ENCODE results near the gene AP1M2. TPM values are rescaled to one million over a fixed set of nuclear protein-coding genes. Genes with fewer than 3 reads are reported as not detected.

Gene AP1M2
- total and polyA plus RNA-seq, 2 donors (not counting 3 experiments of a cell fraction or from before 2014, with no cell fraction given): 0.19 TPM; not detected in 1

DNA sequence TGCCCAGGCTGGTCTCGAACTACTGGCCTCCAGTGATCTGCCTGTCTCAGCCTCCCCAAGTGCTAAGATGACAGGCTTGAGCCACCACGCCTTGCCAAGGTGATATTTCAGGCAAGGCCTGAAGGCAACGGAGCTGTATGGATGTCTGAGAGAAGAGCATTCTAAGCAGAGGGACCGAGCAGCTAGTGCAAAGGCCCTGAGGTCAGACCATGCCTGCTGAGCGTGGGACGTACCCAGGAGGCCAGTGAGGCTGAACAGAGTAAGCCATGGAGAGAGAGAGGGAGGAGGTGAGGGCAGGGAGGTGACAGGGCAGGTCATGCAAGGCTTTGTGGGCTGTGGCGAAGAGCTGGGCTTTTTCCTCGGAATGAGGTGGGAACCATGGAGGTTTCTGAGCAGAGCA, 34.9 kb upstream of the AP1M2 start:
- TF ChIP-seq MYC (IDR thresholded peaks at IDR 0.05; ENCODE audit: low read depth, low read length): no peak
- TF ChIP-seq POLR2AphosphoS5 (IDR thresholded peaks at IDR 0.05; ENCODE audit: insufficient read depth, low read depth, low read length): no peak
- no peak for TF ChIP-seq POLR2A (IDR thresholded peaks at IDR 0.05; ENCODE audit: low read depth, low read length)
- TF ChIP-seq JUN (IDR thresholded peaks at IDR 0.05; ENCODE audit: borderline replicate concordance, insufficient read depth, insufficient read length, low read depth): no peak
- no peak for TF ChIP-seq CTCF (IDR thresholded peaks at IDR 0.05; ENCODE audit: extremely low read depth in 1 of 2, insufficient read depth in 1 of 2, low read depth in 1 of 2, low read length in 2 of 2)
- no peak for TF ChIP-seq MAX (IDR thresholded peaks at IDR 0.05; ENCODE audit: insufficient read depth, insufficient read length)
- TF ChIP-seq GATA2 (IDR thresholded peaks at IDR 0.05; ENCODE audit: insufficient read depth, insufficient read length, low read depth, low read length): no peak
- no peak for TF ChIP-seq FOS (IDR thresholded peaks at IDR 0.05; ENCODE audit: borderline replicate concordance, insufficient read depth, low read length)
- no peak for TF ChIP-seq EZH2 (IDR thresholded peaks at IDR 0.05; ENCODE audit: borderline replicate concordance, low read depth, low read length, severe bottlenecking)
- FAIRE-seq: no peak

More for the DNA sequence above, 34.9 kb upstream of the AP1M2 start:
- intact Hi-C loops (cut with micrococcal nuclease): no loop called here
- DNase-seq (ENCODE audit: low read depth, low spot score): no peak
- no peak overlapping the region for H3K27ac ChIP-seq (ENCODE audit: insufficient read depth, low read depth, low read length)
- H3K9me3 ChIP-seq (replicated peaks; ENCODE audit: control insufficient read depth, insufficient read depth, low read length): no peaks in the 10 kb centered on the region
- H3K4me1 ChIP-seq (ENCODE audit: control insufficient read depth, extremely low read depth, insufficient read depth, low read length): peaks cover 10% of the 10 kb centered on the region
- no peak overlapping the region for H2AFZ ChIP-seq (ENCODE audit: low read depth, low read length)
- BruUV-seq (replicated peaks): no TSS peak
- no peaks in the 10 kb centered on the region for H4K20me1 ChIP-seq (replicated peaks; ENCODE audit: control insufficient read depth, extremely low read depth, insufficient read depth, low read length)
- dilution Hi-C loops (cut with MboI; ENCODE audit: extremely low pct_ligation_motif_present, low sequenced_read_pairs): no loop called here
- no peaks in the 10 kb centered on the region for H3K36me3 ChIP-seq (ENCODE audit: control insufficient read depth in 2 of 2, extremely low read depth in 1 of 2, insufficient read depth in 2 of 2, low read length in 2 of 2)
- ChIA-PET POLR2A (no interaction called here), CTCF (interaction anchor here (0.5 to 3.6 kb wide), 4 partner anchors 10 to 41 kb away, joined by 4 to 16 read pairs (median 8); no protein-coding TSS in a partner anchor)
- no peaks in the 10 kb centered on the region for H3K9me1 ChIP-seq (replicated peaks; ENCODE audit: control insufficient read depth, extremely low read depth, insufficient read depth, low read length)
- H3K27me3 ChIP-seq (ENCODE audit: control insufficient read depth in 2 of 2, insufficient read depth in 2 of 2, low read length in 2 of 2): no peaks in the 10 kb centered on the region
- H3K9ac ChIP-seq (replicated peaks; ENCODE audit: extremely low read depth, insufficient read depth, low read length): no peak overlapping the region
- H3K79me2 ChIP-seq (ENCODE audit: control insufficient read depth, insufficient read depth, low read length): no peaks in the 10 kb centered on the region
- H3K4me3 ChIP-seq (replicated peaks in 1 of 3; ENCODE audit: insufficient read depth in 1 of 3, low read depth in 1 of 3, low read length in 3 of 3): no peak overlapping the region
- no peak overlapping the region for H3K4me2 ChIP-seq (ENCODE audit: insufficient read depth, low read length)

Data from endothelial cell of umbilical vein (primary cell).